Rectal smooth muscle tissue (tissue), 1 donor: ENCODE measurements around the gene CCIN.
"Not testable (repeated sequence)": the region's sequence is repeated elsewhere in the genome, so short reads cannot be mapped to it uniquely, and the experiment has no call there.

ENCODE experiments used
- H3K27ac ChIP-seq: one replicate; pipeline ENCODE4 v1.7.0; 2013; ENCODE audit warnings: low read depth, low read length, inconsistent platforms
- H3K27me3 ChIP-seq: one replicate; pipeline ENCODE4 v1.7.0; 2013; ENCODE audit warnings: low read length; ENCODE audit not compliant: control insufficient read depth, insufficient read depth
- H3K36me3 ChIP-seq: one replicate; pipeline ENCODE4 v1.7.0; 2013; ENCODE audit warnings: low read length; ENCODE audit not compliant: control insufficient read depth, insufficient read depth
- H3K4me1 ChIP-seq: one replicate; pipeline ENCODE4 v1.7.0; 2013; ENCODE audit warnings: low read length; ENCODE audit not compliant: control insufficient read depth, insufficient read depth
- H3K4me3 ChIP-seq: one replicate; pipeline ENCODE4 v1.7.0; 2013; ENCODE audit warnings: low read length
- H3K9ac ChIP-seq: one replicate; pipeline ENCODE4 v1.7.0; 2013; ENCODE audit warnings: low read length

CCIN gene

GRCh38 chr9:36169166-36169565, at the start of gene CCIN:
Gene CCIN, plus strand, starts transcription at chr9:36169388. Its CDS starts 115 bp downstream, at chr9:36169503.
- no peak within 1 kb of the TSS for H3K9ac ChIP-seq
- no peak within 1 kb of the TSS for H3K27ac ChIP-seq
- H3K36me3 ChIP-seq, result no peaks in the 10 kb centered on the region
- no peak within 1 kb of the TSS for H3K4me3 ChIP-seq
- no peaks in the 10 kb centered on the region for H3K27me3 ChIP-seq
- H3K4me1 ChIP-seq, result peaks cover 7% of the 10 kb centered on the region

- H3K9ac ChIP-seq, result no peak overlapping the region
- no peak overlapping the region for H3K4me3 ChIP-seq
- no peak overlapping the region for H3K27ac ChIP-seq
- H3K36me3 ChIP-seq, result no peaks in the 10 kb centered on the region
- H3K27me3 ChIP-seq, result no peaks in the 10 kb centered on the region
- no peaks in the 10 kb centered on the region for H3K4me1 ChIP-seq
Observed at GRCh38 chr9:36119476-36119875, 49.7 kb upstream of the CCIN start.

- no peak overlapping the region for H3K27ac ChIP-seq
- H3K9ac ChIP-seq, result no peak overlapping the region
- no peaks in the 10 kb centered on the region for H3K27me3 ChIP-seq
- no peak overlapping the region for H3K4me3 ChIP-seq
- H3K4me1 ChIP-seq, result no peaks in the 10 kb centered on the region
- H3K36me3 ChIP-seq, result no peaks in the 10 kb centered on the region
Observed at GRCh38 chr9:36120705-36121104, 48.5 kb upstream of the CCIN start.

GRCh38 chr9:36121971-36122370, 47.2 kb upstream of the CCIN start:
- Histone ChIP-seq H3K36me3 (no peaks in the 10 kb centered on the region), H3K27ac (no peak overlapping the region), H3K4me1 (no peaks in the 10 kb centered on the region), H3K27me3 (no peaks in the 10 kb centered on the region), H3K4me3 (no peak overlapping the region), H3K9ac (no peak overlapping the region)

- no peak overlapping the region for H3K9ac ChIP-seq
- no peaks in the 10 kb centered on the region for H3K4me1 ChIP-seq
- H3K36me3 ChIP-seq, result no peaks in the 10 kb centered on the region
- H3K27ac ChIP-seq, result no peak overlapping the region
- H3K4me3 ChIP-seq, result no peak overlapping the region
- no peaks in the 10 kb centered on the region for H3K27me3 ChIP-seq
Observed at GRCh38 chr9:36123515-36123914, 45.7 kb upstream of the CCIN start.

- no peak overlapping the region for H3K4me3 ChIP-seq
- H3K4me1 ChIP-seq, result no peaks in the 10 kb centered on the region
- no peak overlapping the region for H3K27ac ChIP-seq
- H3K36me3 ChIP-seq, result no peaks in the 10 kb centered on the region
- no peaks in the 10 kb centered on the region for H3K27me3 ChIP-seq
- H3K9ac ChIP-seq, result no peak overlapping the region
Observed at GRCh38 chr9:36125062-36125855, 43.9 kb upstream of the CCIN start.

GRCh38 chr9:36126016-36126730, 43.0 kb upstream of the CCIN start:
- no peaks in the 10 kb centered on the region for H3K4me1 ChIP-seq
- H3K36me3 ChIP-seq, result no peaks in the 10 kb centered on the region
- no peak overlapping the region for H3K9ac ChIP-seq
- no peaks in the 10 kb centered on the region for H3K27me3 ChIP-seq
- H3K4me3 ChIP-seq, result no peak overlapping the region
- no peak overlapping the region for H3K27ac ChIP-seq

- no peak overlapping the region for H3K9ac ChIP-seq
- H3K4me3 ChIP-seq, result no peak overlapping the region
- no peak overlapping the region for H3K27ac ChIP-seq
- H3K4me1 ChIP-seq, result no peaks in the 10 kb centered on the region
- H3K36me3 ChIP-seq, result no peaks in the 10 kb centered on the region
- H3K27me3 ChIP-seq, result no peaks in the 10 kb centered on the region
Observed at GRCh38 chr9:36127652-36128244, 41.4 kb upstream of the CCIN start.

GRCh38 chr9:36128349-36128748, 40.8 kb upstream of the CCIN start:
- Histone ChIP-seq H3K27me3 (no peaks in the 10 kb centered on the region), H3K27ac (no peak overlapping the region), H3K4me1 (no peaks in the 10 kb centered on the region)

GRCh38 chr9:36129139-36129538, 40.0 kb upstream of the CCIN start:
- H3K9ac ChIP-seq, result no peak overlapping the region
- no peak overlapping the region for H3K4me3 ChIP-seq
- H3K4me1 ChIP-seq, result no peaks in the 10 kb centered on the region
- H3K36me3 ChIP-seq, result no peaks in the 10 kb centered on the region
- H3K27me3 ChIP-seq, result no peaks in the 10 kb centered on the region
- no peak overlapping the region for H3K27ac ChIP-seq

More at GRCh38 chr9:36128349-36128748, 40.8 kb upstream of the CCIN start:
- no peak overlapping the region for H3K9ac ChIP-seq
- no peaks in the 10 kb centered on the region for H3K36me3 ChIP-seq
- H3K4me3 ChIP-seq, result no peak overlapping the region

- not testable (repeated sequence) for H3K27ac ChIP-seq, H3K9ac ChIP-seq, H3K36me3 ChIP-seq, H3K4me1 ChIP-seq, H3K27me3 ChIP-seq, H3K4me3 ChIP-seq
Observed at GRCh38 chr9:36131666-36132065, 37.5 kb upstream of the CCIN start.

- Histone ChIP-seq H3K36me3 (no peaks in the 10 kb centered on the region), H3K27me3 (no peaks in the 10 kb centered on the region), H3K27ac (no peak overlapping the region), H3K4me3 (no peak overlapping the region), H3K9ac (no peak overlapping the region), H3K4me1 (no peaks in the 10 kb centered on the region)
Observed at GRCh38 chr9:36132086-36132485, 37.1 kb upstream of the CCIN start.
